Astrocyte (in vitro differentiated cells and primary cell): ENCODE results near the gene ZNF385D. TPM values are rescaled to one million over a fixed set of nuclear protein-coding genes. Genes with fewer than 3 reads are reported as not detected.

ENCODE experiments used
- DNase-seq: peaks from one replicate; pipeline ENCODE4 v3.0.0-alpha.2; 2010; ENCODE audit warnings: low read depth
- FAIRE-seq: peaks from 2 replicates; lab custom pipeline; 2011; peaks lifted over from hg19 to GRCh38; lab: Jason Lieb, UNC
- H2AFZ ChIP-seq: 2 replicates; pipeline ENCODE4 v1.6.0; 2012; ENCODE audit warnings: low read depth, low read length, inconsistent platforms
- H3K27ac ChIP-seq: 2 replicates; pipeline ENCODE4 v1.5.1; 2011; ENCODE audit warnings: low read depth, low read length, inconsistent platforms
- H3K27me3 ChIP-seq: 2 replicates; pipeline ENCODE4 v1.6.0; 2011; ENCODE audit warnings: low read length, inconsistent platforms; ENCODE audit not compliant: insufficient read depth
- H3K36me3 ChIP-seq: 2 replicates; pipeline ENCODE4 v1.5.1; 2011; ENCODE audit warnings: low read length, inconsistent platforms; ENCODE audit not compliant: insufficient read depth
- H3K4me1 ChIP-seq: 2 replicates; pipeline ENCODE4 v1.5.1; 2011; ENCODE audit warnings: low read length, inconsistent platforms; ENCODE audit not compliant: insufficient read depth
- H3K4me2 ChIP-seq: 2 replicates; pipeline ENCODE4 v1.6.0; 2012; ENCODE audit warnings: low read length, inconsistent platforms
- H3K4me3 ChIP-seq: 2 replicates; pipeline ENCODE4 v1.5.1; 2011; ENCODE audit warnings: low read depth, mild to moderate bottlenecking, low read length, inconsistent platforms; ENCODE audit not compliant: insufficient read depth
- H3K79me2 ChIP-seq: 2 replicates; pipeline ENCODE4 v1.6.0; 2012; ENCODE audit warnings: mild to moderate bottlenecking, low read length, inconsistent platforms; ENCODE audit not compliant: insufficient read depth
- H3K9ac ChIP-seq: 2 replicates; pipeline ENCODE4 v1.6.0; 2012; ENCODE audit warnings: mild to moderate bottlenecking, low read length, inconsistent platforms
- H3K9me3 ChIP-seq: 2 replicates; pipeline ENCODE4 v1.5.1; 2012; ENCODE audit warnings: low read depth, mild to moderate bottlenecking, low read length, inconsistent platforms; ENCODE audit not compliant: insufficient read depth
- H4K20me1 ChIP-seq: 2 replicates; pipeline ENCODE4 v1.6.0; 2012; ENCODE audit warnings: low read length, inconsistent platforms; ENCODE audit not compliant: insufficient read depth
- H3K27ac Mint-ChIP-seq: one replicate; pipeline ENCODE4 v1.8.0; 2021; ENCODE audit warnings: mild to moderate bottlenecking, mixed read lengths; ENCODE audit not compliant: unreplicated experiment
- H3K27me3 Mint-ChIP-seq: one replicate; pipeline ENCODE4 v1.8.0; 2021; ENCODE audit warnings: low read depth, mixed read lengths; ENCODE audit not compliant: unreplicated experiment
- H3K36me3 Mint-ChIP-seq: one replicate; pipeline ENCODE4 v1.8.0; 2021; ENCODE audit warnings: low read depth, mixed read lengths; ENCODE audit not compliant: unreplicated experiment
- H3K4me1 Mint-ChIP-seq: one replicate; pipeline ENCODE4 v1.8.0; 2021; ENCODE audit warnings: low read depth, mixed read lengths; ENCODE audit not compliant: unreplicated experiment
- H3K4me3 Mint-ChIP-seq: one replicate; pipeline ENCODE4 v1.8.0; 2021; ENCODE audit warnings: mild to moderate bottlenecking, moderate library complexity, mixed read lengths; ENCODE audit not compliant: unreplicated experiment
- H3K9me3 Mint-ChIP-seq: one replicate; pipeline ENCODE4 v1.8.0; 2021; ENCODE audit warnings: mild to moderate bottlenecking, mixed read lengths; ENCODE audit not compliant: unreplicated experiment
- CTCF ChIP-seq: IDR thresholded peaks from 2 replicates; pipeline ENCODE4 v1.5.1; 2011; ENCODE audit warnings: low read depth, mild to moderate bottlenecking, inconsistent platforms, low read length, moderate library complexity; ENCODE audit not compliant: insufficient read depth
- EZH2 ChIP-seq: IDR thresholded peaks from 2 replicates; pipeline ENCODE4 v1.6.1; 2012; ENCODE audit warnings: mild to moderate bottlenecking, low read length, inconsistent platforms; ENCODE audit not compliant: insufficient read depth
- total RNA-seq: library from RNA; stranded (reverse); gene quantifications from 2 replicates; pipeline ENCODE4 v1.2.1, GENCODE V29; 2021

The ZNF385D gene
- total RNA-seq, 1 donor from 2014 or later, result 7.8 TPM

- Mint-ChIP-seq H3K36me3 (no peaks in the 10 kb centered on the region), H3K9me3 (no peaks in the 10 kb centered on the region), H3K4me1 (no peaks in the 10 kb centered on the region), H3K4me3 (no peak overlapping the region), H3K27me3 (no peaks in the 10 kb centered on the region), H3K27ac (no peak overlapping the region)
- Histone ChIP-seq H3K9ac (no peak overlapping the region), H3K79me2 (no peaks in the 10 kb centered on the region), H2AFZ (no peak overlapping the region), H3K27ac (no peak overlapping the region), H3K4me2 (no peak overlapping the region), H3K4me1 (peaks cover 3% of the 10 kb centered on the region), H3K9me3 (no peaks in the 10 kb centered on the region), H3K36me3 (no peaks in the 10 kb centered on the region), H3K27me3 (no peaks in the 10 kb centered on the region), H3K4me3 (no peak overlapping the region), H4K20me1 (no peaks in the 10 kb centered on the region)
- TF ChIP-seq EZH2 (no peak), CTCF (no peak)
- DNase-seq (no peak), FAIRE-seq (no peak)
Measured at GRCh38 chr3:21509731-21510470, 241.1 kb downstream of the ZNF385D start.

DNA sequence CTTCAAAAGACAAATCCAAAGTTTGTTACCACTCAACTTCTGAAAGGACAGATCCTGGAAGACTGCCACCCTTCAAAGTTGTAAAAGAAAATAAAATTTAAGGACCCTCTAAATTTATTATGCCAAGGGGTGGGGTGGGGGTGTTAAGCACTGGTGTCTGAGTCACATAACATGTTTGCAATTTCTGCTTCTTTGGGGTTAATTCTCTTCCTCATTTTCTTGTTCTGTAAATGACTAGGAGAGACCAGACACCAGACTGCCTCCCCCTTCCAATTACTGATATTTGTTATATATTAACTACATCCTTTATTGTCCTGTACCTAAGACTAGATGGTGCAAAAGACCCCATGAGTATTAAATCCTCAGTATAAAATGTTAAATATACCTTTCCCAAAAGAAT, 242.8 kb downstream of the ZNF385D start:
- DNase-seq (no peak), FAIRE-seq (no peak)
- Histone ChIP-seq H3K4me1 (peaks cover 3% of the 10 kb centered on the region), H4K20me1 (no peaks in the 10 kb centered on the region), H3K9me3 (no peaks in the 10 kb centered on the region), H3K79me2 (no peaks in the 10 kb centered on the region), H2AFZ (no peak overlapping the region), H3K27me3 (no peaks in the 10 kb centered on the region), H3K4me3 (no peak overlapping the region), H3K4me2 (no peak overlapping the region), H3K9ac (no peak overlapping the region), H3K27ac (no peak overlapping the region), H3K36me3 (no peaks in the 10 kb centered on the region)
- Mint-ChIP-seq H3K9me3 (no peaks in the 10 kb centered on the region), H3K36me3 (no peaks in the 10 kb centered on the region), H3K4me1 (no peaks in the 10 kb centered on the region), H3K27me3 (no peaks in the 10 kb centered on the region), H3K4me3 (no peak overlapping the region), H3K27ac (no peak overlapping the region)
- TF ChIP-seq EZH2 (no peak), CTCF (no peak)
